Transverse colon (tissue), 4 donors: ENCODE data around the gene PIRT.

ENCODE experiments used
- EP300 ChIP-seq: sonication (generic); formaldehyde crosslinking; IDR thresholded peaks from one replicate; pipeline ENCODE4 v1.6.1; 2017; ENCODE audit warnings: antibody characterized with exemption, low read depth
- POLR2A ChIP-seq: fragments of 450-650 bp; IDR thresholded peaks from one replicate; pipeline ENCODE4 v1.6.1; 2016; ENCODE audit warnings: antibody characterized with exemption, mild to moderate bottlenecking, moderate library complexity
- POLR2AphosphoS5 ChIP-seq, 3 donors: sonication (generic); formaldehyde crosslinking; IDR thresholded peaks; one replicate each; pipeline ENCODE4 v1.6.1; 2016; ENCODE audit warnings: antibody characterized with exemption in 3 of 3
- TF ChIP-seq, protein P1 (sequence below), 5 experiments: fragments of 200-600 bp in 3 of 5; fragments of 450-650 bp in 2 of 5; sonication (generic) in 3 of 5; IDR thresholded peaks; 1 replicate in 2 of 5; 2 replicates in 3 of 5; pipeline ENCODE4 v1.5.1; 2016 to 2017; ENCODE audit warnings: antibody characterized with exemption in 5 of 5, inconsistent platforms in 3 of 5, mild to moderate bottlenecking in 2 of 5, moderate library complexity in 1 of 5

DNA sequence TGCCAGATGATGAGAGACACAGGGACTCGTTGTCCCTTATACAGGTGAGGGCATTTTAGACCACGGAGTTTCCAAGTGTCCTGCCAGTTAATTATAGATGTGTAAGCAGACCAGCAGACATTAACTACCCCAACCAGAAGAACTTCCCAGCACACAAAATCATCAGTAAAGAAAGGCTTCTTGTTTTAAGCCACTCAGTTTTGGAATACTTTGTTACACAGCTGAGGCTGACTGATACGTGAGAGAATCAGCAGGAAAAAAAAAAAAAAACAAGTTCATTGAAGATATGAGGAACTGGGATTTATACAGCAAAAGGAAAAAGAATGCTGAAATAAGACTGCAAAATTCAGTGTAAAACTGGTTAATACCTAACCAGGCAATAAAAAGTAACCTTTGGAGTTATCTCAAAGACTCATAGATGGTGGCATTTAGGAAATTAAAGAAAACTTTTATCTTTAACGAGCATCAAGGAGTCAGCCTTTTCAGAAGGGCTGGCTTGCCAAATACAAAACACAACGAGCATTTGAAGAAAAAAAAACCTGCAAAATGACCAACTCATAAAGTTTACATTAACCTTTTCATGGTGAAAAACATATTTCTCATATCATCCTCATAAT is 62.0 kb downstream of the PIRT start:
- TF ChIP-seq, protein P1, sequence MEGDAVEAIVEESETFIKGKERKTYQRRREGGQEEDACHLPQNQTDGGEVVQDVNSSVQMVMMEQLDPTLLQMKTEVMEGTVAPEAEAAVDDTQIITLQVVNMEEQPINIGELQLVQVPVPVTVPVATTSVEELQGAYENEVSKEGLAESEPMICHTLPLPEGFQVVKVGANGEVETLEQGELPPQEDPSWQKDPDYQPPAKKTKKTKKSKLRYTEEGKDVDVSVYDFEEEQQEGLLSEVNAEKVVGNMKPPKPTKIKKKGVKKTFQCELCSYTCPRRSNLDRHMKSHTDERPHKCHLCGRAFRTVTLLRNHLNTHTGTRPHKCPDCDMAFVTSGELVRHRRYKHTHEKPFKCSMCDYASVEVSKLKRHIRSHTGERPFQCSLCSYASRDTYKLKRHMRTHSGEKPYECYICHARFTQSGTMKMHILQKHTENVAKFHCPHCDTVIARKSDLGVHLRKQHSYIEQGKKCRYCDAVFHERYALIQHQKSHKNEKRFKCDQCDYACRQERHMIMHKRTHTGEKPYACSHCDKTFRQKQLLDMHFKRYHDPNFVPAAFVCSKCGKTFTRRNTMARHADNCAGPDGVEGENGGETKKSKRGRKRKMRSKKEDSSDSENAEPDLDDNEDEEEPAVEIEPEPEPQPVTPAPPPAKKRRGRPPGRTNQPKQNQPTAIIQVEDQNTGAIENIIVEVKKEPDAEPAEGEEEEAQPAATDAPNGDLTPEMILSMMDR (IDR thresholded peaks at IDR 0.05), result no peak
- TF ChIP-seq POLR2AphosphoS5 (IDR thresholded peaks at IDR 0.05), result peak in 2 of 3 donors; percentile 9 to 27
- TF ChIP-seq POLR2A, result no peak
- no peak for TF ChIP-seq EP300
